Fibroblast of pulmonary artery (primary cell): Measurements from ENCODE around the gene SEPHS1.

Experiments used
- DNase-seq: peaks from one replicate; pipeline ENCODE4 v3.0.0-alpha.2; 2010; ENCODE audit warnings: low read depth
- H3K4me3 ChIP-seq: replicated peaks from 2 replicates; pipeline ENCODE4 v1.5.1; 2011; ENCODE audit warnings: low read depth, mild to moderate bottlenecking, control low read depth, low read length, moderate library complexity
- CTCF ChIP-seq: IDR thresholded peaks from 2 replicates; pipeline ENCODE4 v1.5.1; 2011; ENCODE audit warnings: mild to moderate bottlenecking, control low read depth, low read length, inconsistent platforms; ENCODE audit errors: missing control alignments

The SEPHS1 gene

GRCh38 chr10:13329565-13329964 is 18.5 kb downstream of the SEPHS1 start:
- TF ChIP-seq CTCF: no peak
- no peak for DNase-seq
- no peak overlapping the region for H3K4me3 ChIP-seq

- no peak for TF ChIP-seq CTCF
- H3K4me3 ChIP-seq: no peak overlapping the region
- DNase-seq: no peak
Measured at GRCh38 chr10:13328613-13329012, 19.5 kb downstream of the SEPHS1 start.

- no peak overlapping the region for H3K4me3 ChIP-seq
- no peak for DNase-seq
- no peak for TF ChIP-seq CTCF
Measured at GRCh38 chr10:13328126-13328525, 20.0 kb downstream of the SEPHS1 start.

- no peak for TF ChIP-seq CTCF
- DNase-seq: no peak
Measured at GRCh38 chr10:13327534-13327933, 20.6 kb downstream of the SEPHS1 start.

GRCh38 chr10:13322615-13323148 is 25.4 kb downstream of the SEPHS1 start:
- TF ChIP-seq CTCF: no peak
- DNase-seq: no peak
- H3K4me3 ChIP-seq: no peak overlapping the region

More at GRCh38 chr10:13327534-13327933, 20.6 kb downstream of the SEPHS1 start:
- no peak overlapping the region for H3K4me3 ChIP-seq

- no peak overlapping the region for H3K4me3 ChIP-seq
- no peak for TF ChIP-seq CTCF
- no peak for DNase-seq
Measured at GRCh38 chr10:13321576-13321975, 26.5 kb downstream of the SEPHS1 start.

GRCh38 chr10:13319166-13319565 is 28.9 kb downstream of the SEPHS1 start:
- H3K4me3 ChIP-seq: no peak overlapping the region
- no peak for TF ChIP-seq CTCF
- no peak for DNase-seq
